Cerebellar nuclear complex (tissue), 1 donor: ENCODE results near the gene MEGF11.

Experiments used
- DNase-seq, 2 experiments: peaks; one replicate each; lab custom pipeline; 2025; lab: John Stamatoyannopoulos, UW

The MEGF11 gene

GRCh38 chr15:66142285-66142684 lies 111.3 kb downstream of the MEGF11 start:
- no peak for DNase-seq

GRCh38 chr15:66139591-66140207 lies 113.9 kb downstream of the MEGF11 start:
- no peak for DNase-seq

GRCh38 chr15:66138892-66139590 lies 114.5 kb downstream of the MEGF11 start:
- peak in 1 of 2 experiments; percentile 22 for DNase-seq

- no peak for DNase-seq
These were observed 115.3 kb downstream of the MEGF11 start for GRCh38 chr15:66138096-66138783.

- DNase-seq = no peak
These were observed 116.6 kb downstream of the MEGF11 start for GRCh38 chr15:66136948-66137347.

GRCh38 chr15:66135664-66136063 lies 117.9 kb downstream of the MEGF11 start:
- DNase-seq = no peak

- DNase-seq = no peak
These were observed 119.3 kb downstream of the MEGF11 start for GRCh38 chr15:66134284-66134683.

- DNase-seq = no peak
These were observed 120.2 kb downstream of the MEGF11 start for GRCh38 chr15:66133247-66133885.

- DNase-seq = no peak
These were observed 121.2 kb downstream of the MEGF11 start for GRCh38 chr15:66132251-66132816.

- DNase-seq = no peak
These were observed 121.7 kb downstream of the MEGF11 start for GRCh38 chr15:66131831-66132230.

- no peak for DNase-seq
These were observed 122.3 kb downstream of the MEGF11 start for GRCh38 chr15:66131200-66131599.

GRCh38 chr15:66130496-66131034 lies 123.0 kb downstream of the MEGF11 start:
- no peak for DNase-seq

GRCh38 chr15:66129586-66129985 lies 124.0 kb downstream of the MEGF11 start:
- DNase-seq = no peak

GRCh38 chr15:66128116-66128680 lies 125.4 kb downstream of the MEGF11 start:
- DNase-seq = no peak

GRCh38 chr15:66126456-66126855 lies 127.1 kb downstream of the MEGF11 start:
- DNase-seq = no peak

- DNase-seq = no peak
These were observed 127.5 kb downstream of the MEGF11 start for GRCh38 chr15:66126031-66126441.

GRCh38 chr15:66124651-66125050 lies 128.9 kb downstream of the MEGF11 start:
- DNase-seq = peak; percentile 79 to 93

GRCh38 chr15:66123799-66124198 lies 129.8 kb downstream of the MEGF11 start:
- no peak for DNase-seq

- DNase-seq = no peak
These were observed 133.1 kb downstream of the MEGF11 start for GRCh38 chr15:66120422-66120821.

GRCh38 chr15:66117841-66118240 lies 135.7 kb downstream of the MEGF11 start:
- no peak for DNase-seq

- no peak for DNase-seq
These were observed 137.9 kb downstream of the MEGF11 start for GRCh38 chr15:66115568-66116206.
